Measurements from ENCODE around the gene COX8C.

DNA sequence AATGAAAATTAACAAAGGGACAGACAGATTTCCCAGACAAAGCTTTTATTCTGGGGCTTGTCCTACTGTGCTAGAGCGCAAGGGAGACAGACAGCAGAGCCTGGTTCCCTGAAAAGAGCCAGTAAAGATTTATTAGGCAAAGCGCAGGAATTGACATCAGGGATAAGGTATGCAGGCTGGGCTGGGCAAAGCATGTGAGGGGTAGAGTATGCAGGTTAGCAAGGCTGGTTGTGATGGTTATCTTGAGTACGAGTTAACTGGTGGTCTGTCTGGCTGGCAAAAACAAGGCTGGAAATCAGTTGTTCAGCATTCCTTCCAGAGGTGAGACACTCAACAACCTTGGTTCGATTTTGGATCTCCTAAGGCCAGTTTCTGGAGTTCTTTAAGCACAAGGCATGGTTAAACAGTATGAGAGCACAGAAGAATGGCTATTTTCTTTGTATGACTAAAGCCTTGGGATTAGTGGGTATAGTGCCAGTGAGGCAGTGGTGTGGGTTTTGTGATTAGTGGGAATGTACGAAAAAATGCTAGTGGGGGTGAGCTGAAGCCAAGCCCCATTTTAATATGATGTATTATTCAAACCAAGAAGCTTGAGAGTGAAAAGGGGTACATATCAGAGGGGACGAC lies 45.0 kb upstream of the COX8C start:
- TF ChIP-seq POLR2AphosphoS5 (IDR thresholded peaks at IDR 0.05): no peak
- TF ChIP-seq, protein P1, sequence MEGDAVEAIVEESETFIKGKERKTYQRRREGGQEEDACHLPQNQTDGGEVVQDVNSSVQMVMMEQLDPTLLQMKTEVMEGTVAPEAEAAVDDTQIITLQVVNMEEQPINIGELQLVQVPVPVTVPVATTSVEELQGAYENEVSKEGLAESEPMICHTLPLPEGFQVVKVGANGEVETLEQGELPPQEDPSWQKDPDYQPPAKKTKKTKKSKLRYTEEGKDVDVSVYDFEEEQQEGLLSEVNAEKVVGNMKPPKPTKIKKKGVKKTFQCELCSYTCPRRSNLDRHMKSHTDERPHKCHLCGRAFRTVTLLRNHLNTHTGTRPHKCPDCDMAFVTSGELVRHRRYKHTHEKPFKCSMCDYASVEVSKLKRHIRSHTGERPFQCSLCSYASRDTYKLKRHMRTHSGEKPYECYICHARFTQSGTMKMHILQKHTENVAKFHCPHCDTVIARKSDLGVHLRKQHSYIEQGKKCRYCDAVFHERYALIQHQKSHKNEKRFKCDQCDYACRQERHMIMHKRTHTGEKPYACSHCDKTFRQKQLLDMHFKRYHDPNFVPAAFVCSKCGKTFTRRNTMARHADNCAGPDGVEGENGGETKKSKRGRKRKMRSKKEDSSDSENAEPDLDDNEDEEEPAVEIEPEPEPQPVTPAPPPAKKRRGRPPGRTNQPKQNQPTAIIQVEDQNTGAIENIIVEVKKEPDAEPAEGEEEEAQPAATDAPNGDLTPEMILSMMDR (IDR thresholded peaks at IDR 0.05; ENCODE audit: poor library complexity, severe bottlenecking): no peak
- no peak for TF ChIP-seq SMC3 (conservative IDR thresholded peaks at IDR 0.05; ENCODE audit: poor library complexity)
- TF ChIP-seq EP300 (conservative IDR thresholded peaks at IDR 0.05; ENCODE audit: poor library complexity, severe bottlenecking): no peak
- no peak for TF ChIP-seq EZH2 (IDR thresholded peaks at IDR 0.05; ENCODE audit: borderline replicate concordance, insufficient read depth, low read length, poor library complexity, severe bottlenecking)
- TF ChIP-seq TAF1 (IDR thresholded peaks at IDR 0.05; ENCODE audit: low read depth): no peak
- TF ChIP-seq, protein P2, sequence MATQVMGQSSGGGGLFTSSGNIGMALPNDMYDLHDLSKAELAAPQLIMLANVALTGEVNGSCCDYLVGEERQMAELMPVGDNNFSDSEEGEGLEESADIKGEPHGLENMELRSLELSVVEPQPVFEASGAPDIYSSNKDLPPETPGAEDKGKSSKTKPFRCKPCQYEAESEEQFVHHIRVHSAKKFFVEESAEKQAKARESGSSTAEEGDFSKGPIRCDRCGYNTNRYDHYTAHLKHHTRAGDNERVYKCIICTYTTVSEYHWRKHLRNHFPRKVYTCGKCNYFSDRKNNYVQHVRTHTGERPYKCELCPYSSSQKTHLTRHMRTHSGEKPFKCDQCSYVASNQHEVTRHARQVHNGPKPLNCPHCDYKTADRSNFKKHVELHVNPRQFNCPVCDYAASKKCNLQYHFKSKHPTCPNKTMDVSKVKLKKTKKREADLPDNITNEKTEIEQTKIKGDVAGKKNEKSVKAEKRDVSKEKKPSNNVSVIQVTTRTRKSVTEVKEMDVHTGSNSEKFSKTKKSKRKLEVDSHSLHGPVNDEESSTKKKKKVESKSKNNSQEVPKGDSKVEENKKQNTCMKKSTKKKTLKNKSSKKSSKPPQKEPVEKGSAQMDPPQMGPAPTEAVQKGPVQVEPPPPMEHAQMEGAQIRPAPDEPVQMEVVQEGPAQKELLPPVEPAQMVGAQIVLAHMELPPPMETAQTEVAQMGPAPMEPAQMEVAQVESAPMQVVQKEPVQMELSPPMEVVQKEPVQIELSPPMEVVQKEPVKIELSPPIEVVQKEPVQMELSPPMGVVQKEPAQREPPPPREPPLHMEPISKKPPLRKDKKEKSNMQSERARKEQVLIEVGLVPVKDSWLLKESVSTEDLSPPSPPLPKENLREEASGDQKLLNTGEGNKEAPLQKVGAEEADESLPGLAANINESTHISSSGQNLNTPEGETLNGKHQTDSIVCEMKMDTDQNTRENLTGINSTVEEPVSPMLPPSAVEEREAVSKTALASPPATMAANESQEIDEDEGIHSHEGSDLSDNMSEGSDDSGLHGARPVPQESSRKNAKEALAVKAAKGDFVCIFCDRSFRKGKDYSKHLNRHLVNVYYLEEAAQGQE (IDR thresholded peaks at IDR 0.05; ENCODE audit: borderline replicate concordance): no peak
